Esophagus squamous epithelium (tissue), 4 donors: ENCODE data around the gene CELSR1.

Experiments
- POLR2A ChIP-seq, 4 donors: fragments of 450-650 bp; IDR thresholded peaks; one replicate each; pipeline ENCODE4 v1.6.1; 2017; ENCODE audit warnings: antibody characterized with exemption in 4 of 4, mild to moderate bottlenecking in 4 of 4, moderate library complexity in 3 of 4
- TF ChIP-seq, protein P1 (sequence below), 6 experiments: fragments of 450-650 bp in 4 of 6; fragments of 200-600 bp in 2 of 6; sonication (generic) in 2 of 6; IDR thresholded peaks; one replicate each; pipeline ENCODE4 v1.5.1; 2016 to 2019; ENCODE audit warnings: antibody characterized with exemption in 6 of 6, mild to moderate bottlenecking in 4 of 6, moderate library complexity in 4 of 6

DNA sequence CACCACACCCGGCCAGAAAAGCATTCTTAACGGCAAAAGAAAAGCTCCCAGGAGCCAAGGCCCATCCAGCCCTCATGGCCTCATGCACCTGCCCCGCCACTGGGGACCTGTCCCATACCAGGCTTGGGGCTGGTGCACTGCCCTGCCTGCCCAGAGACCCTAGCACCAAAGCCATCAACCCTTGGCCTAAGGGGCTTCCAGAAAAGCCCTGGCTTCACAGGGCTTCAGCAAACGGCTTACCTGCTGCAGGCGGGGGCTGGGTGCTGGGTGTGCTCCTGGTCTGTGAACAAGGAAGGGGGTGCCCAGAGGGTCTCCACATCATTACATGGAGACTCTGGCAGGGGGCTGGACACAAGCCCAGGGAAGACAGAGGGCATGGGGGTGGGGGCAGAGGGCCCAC is 89.5 kb downstream of the CELSR1 start:
- TF ChIP-seq, protein P1, sequence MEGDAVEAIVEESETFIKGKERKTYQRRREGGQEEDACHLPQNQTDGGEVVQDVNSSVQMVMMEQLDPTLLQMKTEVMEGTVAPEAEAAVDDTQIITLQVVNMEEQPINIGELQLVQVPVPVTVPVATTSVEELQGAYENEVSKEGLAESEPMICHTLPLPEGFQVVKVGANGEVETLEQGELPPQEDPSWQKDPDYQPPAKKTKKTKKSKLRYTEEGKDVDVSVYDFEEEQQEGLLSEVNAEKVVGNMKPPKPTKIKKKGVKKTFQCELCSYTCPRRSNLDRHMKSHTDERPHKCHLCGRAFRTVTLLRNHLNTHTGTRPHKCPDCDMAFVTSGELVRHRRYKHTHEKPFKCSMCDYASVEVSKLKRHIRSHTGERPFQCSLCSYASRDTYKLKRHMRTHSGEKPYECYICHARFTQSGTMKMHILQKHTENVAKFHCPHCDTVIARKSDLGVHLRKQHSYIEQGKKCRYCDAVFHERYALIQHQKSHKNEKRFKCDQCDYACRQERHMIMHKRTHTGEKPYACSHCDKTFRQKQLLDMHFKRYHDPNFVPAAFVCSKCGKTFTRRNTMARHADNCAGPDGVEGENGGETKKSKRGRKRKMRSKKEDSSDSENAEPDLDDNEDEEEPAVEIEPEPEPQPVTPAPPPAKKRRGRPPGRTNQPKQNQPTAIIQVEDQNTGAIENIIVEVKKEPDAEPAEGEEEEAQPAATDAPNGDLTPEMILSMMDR (IDR thresholded peaks at IDR 0.05): no peak
- TF ChIP-seq POLR2A (IDR thresholded peaks at IDR 0.05): no peak
